GM21381 (cell line): ENCODE measurements around the gene PTGIS.

Experiments used
- ATAC-seq: cut with Tn5 transposase; IDR thresholded peaks from one replicate; pipeline ENCODE4 v1.9.1; 2021; ENCODE audit warnings: mild to moderate bottlenecking, moderate library complexity; ENCODE audit not compliant: unreplicated experiment

The PTGIS gene

DNA sequence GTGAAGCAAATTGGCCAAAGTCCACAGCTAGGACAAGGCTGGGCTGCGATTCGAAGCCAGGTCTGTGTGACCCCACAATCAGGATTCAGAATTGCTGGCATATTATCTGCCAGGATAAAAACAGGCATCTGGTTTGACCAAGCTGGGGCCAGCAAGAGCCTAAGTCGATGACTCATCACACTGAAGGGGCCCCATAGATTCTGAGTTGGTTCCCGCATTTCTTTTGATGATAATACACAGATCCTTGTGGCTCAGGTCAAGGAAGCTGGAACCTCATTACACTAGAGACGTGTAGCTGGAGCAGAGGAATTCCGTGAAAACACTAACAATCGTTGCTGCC, 92.0 kb downstream of the PTGIS start:
- no peak for ATAC-seq

DNA sequence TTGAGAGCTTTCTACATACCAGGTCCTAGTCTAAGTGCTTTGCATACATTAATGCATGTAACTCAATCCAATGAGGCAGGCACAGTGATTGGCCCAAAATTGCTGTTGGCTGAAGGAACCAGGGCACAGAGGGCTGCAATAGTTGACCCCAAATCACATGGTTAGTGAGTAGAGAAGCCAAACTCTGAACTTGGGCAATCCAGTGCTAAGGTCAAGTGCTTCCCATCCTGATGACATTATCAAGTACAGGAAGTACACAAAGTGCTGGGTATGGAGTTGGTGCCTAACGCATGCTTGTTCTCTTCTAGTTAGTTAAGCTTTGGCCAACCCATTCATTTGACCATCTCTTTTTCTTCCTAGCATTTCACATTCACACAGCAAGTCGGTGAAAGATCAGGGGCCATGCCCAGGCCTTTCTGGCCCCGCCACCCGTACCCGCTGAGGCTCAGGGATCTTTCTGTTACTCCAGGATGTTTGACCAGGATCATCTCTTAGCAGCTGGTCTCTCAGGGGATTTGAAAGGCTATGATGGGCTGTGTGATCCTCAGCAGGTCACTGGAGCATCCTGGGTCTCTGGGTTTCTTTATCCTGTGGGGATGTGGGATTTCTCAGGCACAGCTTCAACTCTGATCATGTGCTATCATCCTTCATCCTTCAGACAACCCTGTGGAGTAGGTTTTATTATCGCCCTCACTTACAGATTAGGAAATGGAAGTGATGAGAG, 92.5 kb downstream of the PTGIS start:
- no peak for ATAC-seq

DNA sequence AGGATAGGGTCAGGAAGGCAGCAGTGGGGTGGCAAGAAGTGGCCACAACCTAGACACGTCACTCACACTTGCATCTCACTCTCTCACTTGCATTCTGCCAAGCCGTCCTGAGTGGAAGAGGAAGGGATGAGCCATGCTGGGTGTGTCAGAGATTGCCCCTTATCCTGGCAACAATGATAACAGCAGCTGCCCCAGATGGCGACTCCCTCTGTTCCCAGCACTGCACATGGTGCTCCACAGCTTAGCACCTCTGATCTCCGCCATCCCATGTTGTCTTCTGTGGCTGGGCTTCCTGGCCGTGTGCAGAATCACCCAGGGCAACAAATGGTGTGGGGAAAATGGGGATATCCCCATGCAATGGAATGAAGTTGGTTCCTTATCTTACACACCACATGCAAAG, 96.5 kb downstream of the PTGIS start:
- no peak for ATAC-seq

DNA sequence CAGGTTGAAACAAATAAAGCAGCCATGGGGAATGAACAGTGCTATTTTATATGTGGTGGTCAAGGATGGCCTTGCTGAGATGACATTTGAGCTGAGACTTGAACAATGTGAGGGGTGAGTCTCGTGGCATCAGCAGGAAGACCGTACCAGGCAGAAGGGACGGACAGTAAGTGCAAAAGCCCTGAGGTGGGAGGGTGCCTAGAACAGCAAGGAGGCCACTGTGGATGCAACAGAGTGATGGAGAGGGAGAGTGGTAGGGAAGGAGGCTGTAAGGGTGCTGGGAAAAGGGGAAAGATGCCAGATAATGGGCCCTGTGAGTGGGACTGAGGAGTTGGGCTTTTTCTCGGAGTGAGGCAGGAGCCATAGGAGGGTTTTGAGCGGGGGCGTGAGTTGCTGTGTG, 97.0 kb downstream of the PTGIS start:
- ATAC-seq: no peak

DNA sequence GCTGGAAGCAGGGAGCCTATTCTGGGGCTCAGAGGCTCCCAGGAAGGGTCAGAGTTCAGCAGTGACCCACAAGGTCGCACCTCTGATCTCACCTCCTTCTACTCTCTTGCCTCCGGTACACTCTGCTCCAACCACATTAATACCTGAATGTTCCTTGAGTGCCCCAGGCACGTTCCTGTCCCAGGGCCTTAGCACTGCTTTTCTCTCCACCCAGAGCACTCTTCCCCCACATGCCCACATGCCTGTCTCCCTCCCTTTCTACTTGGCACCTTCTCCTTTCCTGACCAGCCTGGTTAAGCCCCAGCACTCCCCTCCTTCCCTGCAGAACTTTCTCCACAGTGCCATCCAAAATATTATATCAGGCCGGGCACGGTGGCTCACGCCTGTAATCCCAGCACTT, 98.9 kb downstream of the PTGIS start:
- ATAC-seq: no peak

DNA sequence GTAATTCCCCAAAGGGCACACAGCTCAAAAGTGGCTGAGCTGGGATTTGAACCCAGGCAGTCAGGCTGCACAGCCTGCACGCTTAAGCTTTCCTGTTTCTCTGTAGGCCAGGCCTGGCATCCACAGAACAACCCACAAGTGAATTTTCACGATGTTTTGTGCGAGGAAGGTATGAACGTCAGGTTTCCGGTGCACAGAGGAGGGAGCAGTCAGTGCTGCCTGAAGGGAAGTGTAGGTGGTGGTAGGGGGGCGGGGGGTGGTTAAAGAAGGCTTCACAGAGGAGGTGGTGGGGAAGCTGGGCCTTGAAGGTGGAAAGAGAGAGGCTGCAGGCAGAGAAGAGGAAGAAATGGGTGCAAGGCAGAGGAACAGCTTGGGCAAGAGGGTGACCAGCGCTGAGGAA, 99.5 kb downstream of the PTGIS start:
- no peak for ATAC-seq

DNA sequence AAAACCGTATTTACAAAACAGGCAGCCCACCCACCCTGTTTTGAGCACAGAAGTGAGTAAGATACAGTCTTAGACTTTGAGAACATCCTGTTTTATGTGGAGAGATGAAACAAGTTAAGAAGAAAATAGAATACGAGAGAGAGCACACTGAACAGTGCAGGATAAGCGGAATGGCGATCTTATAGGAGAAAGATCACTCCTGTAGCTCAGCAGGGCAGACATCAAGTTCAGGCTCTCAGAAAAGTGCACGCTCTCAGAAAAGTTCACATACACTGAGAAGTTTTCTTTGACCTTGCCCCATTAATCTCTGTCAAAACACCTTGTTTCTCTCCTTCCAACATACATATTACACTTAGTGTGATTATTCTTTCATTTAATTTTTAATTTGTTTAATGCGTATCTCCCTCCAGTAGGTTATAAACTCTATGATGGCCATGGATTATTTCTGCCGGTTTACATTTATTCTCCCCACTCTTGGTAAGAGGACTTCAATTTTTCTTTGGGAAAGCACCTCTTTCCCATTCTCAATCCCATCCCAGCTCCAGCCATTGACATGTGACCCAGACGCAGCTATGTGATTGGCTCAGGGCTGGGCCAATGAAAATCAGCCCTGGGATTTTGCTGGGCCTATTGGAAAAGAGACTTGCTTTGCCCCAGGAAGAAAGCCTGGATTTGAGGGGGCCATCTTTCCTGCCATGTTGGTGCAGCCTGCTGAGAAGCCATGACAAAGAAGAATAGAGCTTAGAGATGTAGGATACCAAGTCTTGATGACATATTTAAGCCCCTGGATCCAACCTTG, 101.6 kb downstream of the PTGIS start:
- ATAC-seq: no peak

DNA sequence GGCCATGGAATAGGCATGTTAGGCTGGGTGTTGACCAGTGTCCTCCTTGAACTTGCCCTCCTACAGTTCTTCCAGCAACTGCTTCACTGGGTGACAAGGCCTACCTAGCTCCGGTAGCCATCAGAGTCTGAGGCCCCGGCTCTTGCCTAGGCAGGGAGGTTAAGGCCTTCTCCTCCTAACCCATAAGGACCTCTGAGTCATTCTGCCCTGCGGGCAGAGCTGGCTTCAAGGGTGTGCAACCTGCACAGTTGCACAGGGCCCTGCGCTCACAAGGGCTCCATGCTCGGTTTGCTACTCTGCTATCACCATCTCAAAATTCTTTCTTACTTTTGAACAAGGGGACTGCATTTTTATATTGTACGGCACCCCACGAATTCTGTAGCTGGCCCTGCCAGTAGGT, 103.4 kb downstream of the PTGIS start:
- ATAC-seq: no peak

DNA sequence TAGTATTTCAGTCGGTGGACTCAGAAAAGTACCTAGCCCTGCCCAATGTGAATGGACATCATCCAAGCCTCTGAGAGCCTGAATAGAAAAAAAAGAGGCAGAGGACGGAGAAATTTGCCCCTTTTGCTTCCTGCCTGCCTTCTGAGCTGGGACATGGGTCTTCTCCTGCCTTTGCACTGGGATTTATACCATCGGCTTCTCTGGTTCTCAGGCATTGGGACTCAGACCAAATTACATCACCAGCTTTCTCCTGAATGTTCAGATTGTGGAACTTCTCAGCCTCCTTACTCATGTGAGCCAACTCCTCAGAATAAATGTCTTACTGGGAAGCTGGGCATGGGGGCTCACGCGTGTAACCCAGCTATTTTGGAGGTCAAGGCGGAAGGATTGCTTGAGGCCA, 105.3 kb downstream of the PTGIS start:
- no peak for ATAC-seq

DNA sequence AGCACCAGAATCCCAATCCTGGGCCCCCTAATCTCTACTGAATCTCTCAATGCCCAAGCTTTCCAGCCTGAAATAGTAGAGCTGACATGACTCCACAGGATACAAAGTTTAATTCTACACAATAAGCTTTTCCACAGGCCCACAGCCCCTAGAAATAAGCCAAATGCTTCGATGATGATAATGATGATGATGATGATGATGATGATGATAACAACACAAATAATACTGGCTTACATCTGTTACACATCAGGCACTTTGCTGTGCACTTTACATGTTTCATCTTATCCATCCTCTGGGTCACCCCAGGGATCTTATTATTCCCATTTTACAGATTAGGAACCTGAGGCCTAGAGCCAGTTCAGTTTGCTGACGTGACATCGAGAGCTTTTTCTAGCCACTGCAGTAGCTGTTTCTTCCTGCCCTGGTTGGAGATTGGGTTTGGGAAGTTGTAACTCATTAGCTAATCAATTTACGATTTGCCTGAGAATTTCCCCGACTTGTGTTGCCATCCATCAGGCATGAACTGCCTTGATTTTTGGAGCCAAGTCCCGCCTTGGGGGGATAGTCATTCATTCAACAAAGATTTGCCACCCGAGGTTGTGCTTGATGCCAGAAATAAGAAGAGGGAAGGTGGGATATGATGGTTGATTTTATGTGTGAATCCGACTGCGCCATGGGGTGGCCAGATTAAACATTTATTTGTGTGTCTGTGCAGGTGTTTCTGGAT, 105.9 kb downstream of the PTGIS start:
- no peak for ATAC-seq

DNA sequence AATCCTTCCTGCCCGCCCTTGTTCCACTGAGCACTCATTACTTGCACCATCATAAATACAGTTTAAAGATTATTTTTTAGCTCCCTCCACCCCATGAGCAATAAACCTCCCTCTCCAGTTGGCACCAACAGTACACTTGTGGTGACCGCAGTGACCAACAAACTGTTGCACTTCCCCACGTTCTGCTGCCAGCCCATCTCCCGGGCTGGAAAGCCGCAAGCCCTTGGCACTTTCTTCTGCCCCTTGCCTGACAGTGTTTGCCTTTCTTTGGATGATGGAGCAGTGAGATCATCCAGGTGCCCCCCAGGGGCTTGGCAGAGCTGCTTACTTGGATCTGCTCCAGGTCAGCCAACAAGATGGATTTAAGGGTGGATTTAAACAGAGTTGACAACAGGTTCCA, 107.0 kb downstream of the PTGIS start:
- ATAC-seq: no peak

DNA sequence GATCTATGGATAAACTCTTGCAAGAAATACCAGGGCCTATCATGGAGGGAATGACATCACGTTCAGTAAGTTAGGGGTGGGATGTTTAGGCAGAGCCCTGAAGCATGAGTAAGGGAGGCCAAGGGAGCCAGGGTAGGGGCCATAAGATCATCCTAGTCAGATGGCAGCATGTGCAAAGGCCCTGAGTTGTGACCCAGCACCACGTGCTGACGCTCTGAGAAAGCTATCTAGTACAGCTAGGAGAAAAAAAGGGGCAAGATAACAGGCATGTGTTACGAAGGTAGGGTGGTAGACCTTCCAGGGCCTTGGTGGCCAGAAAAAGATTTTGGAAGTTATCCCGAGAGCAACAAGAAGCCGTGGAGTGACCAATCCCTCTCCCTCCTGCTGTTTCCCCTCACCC, 107.8 kb downstream of the PTGIS start:
- ATAC-seq: no peak

DNA sequence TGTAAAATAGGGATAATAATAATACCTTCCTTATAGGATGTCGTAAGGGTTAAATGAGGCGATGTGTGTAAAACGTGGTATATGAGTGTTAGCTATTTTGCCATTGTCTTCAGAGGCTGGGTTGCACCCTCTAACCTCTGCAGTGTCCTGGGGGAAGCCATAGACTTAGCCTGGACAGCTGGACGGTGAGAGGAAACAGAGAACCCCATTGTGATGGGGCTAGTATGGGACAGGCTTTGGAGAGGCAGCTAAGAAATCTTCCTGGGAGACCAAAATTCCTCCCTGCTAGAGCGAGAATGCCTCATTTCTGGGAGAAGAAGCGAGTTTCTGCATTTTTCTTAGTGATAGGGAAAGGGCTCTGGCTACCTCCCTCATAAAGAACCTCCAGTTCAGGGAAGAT, 108.3 kb downstream of the PTGIS start:
- ATAC-seq: no peak

DNA sequence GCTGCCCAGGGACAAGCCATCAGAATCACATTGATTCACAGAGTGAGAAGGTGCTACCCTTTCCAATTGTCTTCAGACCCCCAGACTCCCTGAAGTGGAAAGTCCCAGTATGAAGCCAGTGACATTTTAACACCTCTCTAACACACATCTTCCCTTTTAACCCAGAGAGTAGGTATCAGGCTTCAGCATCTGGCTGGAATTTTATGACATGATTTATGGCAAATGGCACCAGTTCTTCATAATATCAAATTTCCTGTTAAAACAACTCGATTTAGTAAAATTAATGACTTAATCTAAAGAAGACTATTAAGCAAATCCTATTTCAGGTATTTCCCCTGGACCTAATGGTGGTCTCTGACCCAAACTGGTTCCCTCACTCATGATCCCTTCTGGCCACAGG, 110.5 kb downstream of the PTGIS start:
- no peak for ATAC-seq

DNA sequence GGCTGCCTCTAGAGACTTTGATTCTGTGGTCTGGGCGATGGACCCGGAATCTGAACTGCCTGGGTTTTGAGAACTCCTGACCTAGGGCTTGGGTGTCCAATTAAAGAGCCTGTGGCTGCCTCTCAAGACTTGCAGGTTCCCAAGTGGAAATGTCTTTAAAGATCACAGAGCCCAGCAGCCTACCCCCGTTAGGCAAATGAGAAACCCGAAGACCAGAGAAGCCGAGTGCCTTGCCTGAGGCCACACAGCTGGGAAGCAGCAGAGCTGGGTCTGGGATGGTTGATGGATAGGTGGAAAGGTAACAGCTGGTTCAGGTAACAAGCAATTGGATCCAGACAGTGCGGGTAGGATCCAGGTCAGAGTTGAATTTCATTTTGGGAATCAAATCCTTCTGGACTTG, 111.3 kb downstream of the PTGIS start:
- ATAC-seq: no peak

DNA sequence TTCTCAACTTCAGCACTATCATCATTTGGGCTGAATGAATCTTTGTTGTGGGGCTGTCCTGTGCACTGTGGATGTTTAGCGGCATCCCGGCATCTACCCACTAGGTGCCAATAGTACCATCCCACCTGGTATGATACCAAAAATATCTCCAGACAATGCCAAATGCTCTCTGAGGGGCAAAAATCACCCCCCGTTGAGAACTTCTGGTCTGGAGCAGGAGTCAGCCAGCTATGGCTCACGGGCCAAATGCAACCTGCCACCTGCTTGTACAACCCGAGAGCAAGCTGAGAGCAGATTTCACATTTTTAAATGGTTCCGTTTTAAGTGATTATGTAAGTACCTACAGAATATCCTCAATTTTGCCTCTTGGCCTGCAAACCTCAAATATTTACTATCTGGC, 112.2 kb downstream of the PTGIS start:
- ATAC-seq: no peak
